Neural progenitor cell (in vitro differentiated cells): ENCODE results near the gene CCDC180. TPM values are rescaled to one million over a fixed set of nuclear protein-coding genes. Genes with fewer than 3 reads are reported as not detected.

Experiments used
- DNase-seq: peaks from one replicate; pipeline ENCODE4 v3.0.0-alpha.2; 2016; ENCODE audit warnings: low spot score
- H2AFZ ChIP-seq: fragments of 200-600 bp; sonication (generic); replicated peaks from 2 replicates; pipeline ENCODE4 v1.6.1; 2016; ENCODE audit warnings: antibody characterized with exemption
- H3F3A ChIP-seq: fragments of 200-600 bp; sonication (generic); 2 replicates; pipeline ENCODE4 v1.6.1; 2016; ENCODE audit warnings: antibody characterized with exemption, low read depth
- H3K27ac ChIP-seq: fragments of 200-600 bp; sonication (generic); 2 replicates; pipeline ENCODE4 v1.5.1; 2016; ENCODE audit warnings: mild to moderate bottlenecking
- H3K27me3 ChIP-seq: fragments of 200-600 bp; sonication (generic); 2 replicates; pipeline ENCODE4 v1.6.1; 2016; ENCODE audit warnings: mild to moderate bottlenecking, moderate library complexity
- H3K36me3 ChIP-seq: fragments of 200-600 bp; sonication (generic); 2 replicates; pipeline ENCODE4 v1.5.1; 2016
- H3K4me1 ChIP-seq: fragments of 200-600 bp; sonication (generic); 2 replicates; pipeline ENCODE4 v1.6.1; 2016; ENCODE audit warnings: mixed run types
- H3K4me2 ChIP-seq: fragments of 200-600 bp; sonication (generic); 2 replicates; pipeline ENCODE4 v1.6.1; 2016
- H3K4me3 ChIP-seq: fragments of 200-600 bp; sonication (generic); 2 replicates; pipeline ENCODE4 v1.5.1; 2016
- H3K79me2 ChIP-seq: fragments of 200-600 bp; sonication (generic); 2 replicates; pipeline ENCODE4 v1.6.1; 2016; ENCODE audit warnings: low read depth
- H3K9ac ChIP-seq: fragments of 200-600 bp; sonication (generic); 2 replicates; pipeline ENCODE4 v1.6.1; 2016
- H3K9me3 ChIP-seq: fragments of 200-600 bp; sonication (generic); 2 replicates; pipeline ENCODE4 v1.5.1; 2016; ENCODE audit warnings: low read depth
- H4K20me1 ChIP-seq: fragments of 200-600 bp; sonication (generic); 2 replicates; pipeline ENCODE4 v1.6.1; 2016; ENCODE audit warnings: low read depth
- H3K27ac Mint-ChIP-seq: 3 replicates; pipeline ENCODE4 v1.8.0; 2021; ENCODE audit warnings: mixed read lengths
- H3K27me3 Mint-ChIP-seq: 2 replicates; pipeline ENCODE4 v1.8.0; 2022; ENCODE audit warnings: low read depth, mild to moderate bottlenecking, inconsistent platforms, moderate library complexity, mixed read lengths; ENCODE audit not compliant: insufficient read depth
- H3K36me3 Mint-ChIP-seq: 3 replicates; pipeline ENCODE4 v1.8.0; 2021; ENCODE audit warnings: mixed read lengths
- H3K4me1 Mint-ChIP-seq: 3 replicates; pipeline ENCODE4 v1.8.0; 2021; ENCODE audit warnings: mixed read lengths
- H3K4me3 Mint-ChIP-seq: 3 replicates; pipeline ENCODE4 v1.8.0; 2021; ENCODE audit warnings: mild to moderate bottlenecking, moderate library complexity, mixed read lengths
- H3K9me3 Mint-ChIP-seq: 3 replicates; pipeline ENCODE4 v1.8.0; 2020; ENCODE audit warnings: mixed read lengths
- EZH2 ChIP-seq: fragments of 200-600 bp; sonication (generic); IDR thresholded peaks from 2 replicates; pipeline ENCODE4 v1.6.1; 2017; ENCODE audit warnings: antibody characterized with exemption, mild to moderate bottlenecking, moderate library complexity
- EZH2phosphoT487 ChIP-seq: fragments of 200-600 bp; sonication (generic); IDR thresholded peaks from 2 replicates; pipeline ENCODE4 v1.6.1; 2017; ENCODE audit warnings: antibody characterized with exemption
- total RNA-seq: library from RNA; depleted of rRNA; stranded (reverse); fragments of >200 nt; gene quantifications from 2 replicates; pipeline ENCODE4 v1.2.3, GENCODE V29; 2015; ENCODE audit warnings: low replicate concordance
- TF ChIP-seq, protein P1 (sequence below): fragments of 200-600 bp; sonication (generic); IDR thresholded peaks from 2 replicates; pipeline ENCODE4 v1.5.1; 2017; ENCODE audit warnings: antibody characterized with exemption, mild to moderate bottlenecking

The CCDC180 gene
- total RNA-seq, 1 donor from 2014 or later: 2.9 TPM

DNA sequence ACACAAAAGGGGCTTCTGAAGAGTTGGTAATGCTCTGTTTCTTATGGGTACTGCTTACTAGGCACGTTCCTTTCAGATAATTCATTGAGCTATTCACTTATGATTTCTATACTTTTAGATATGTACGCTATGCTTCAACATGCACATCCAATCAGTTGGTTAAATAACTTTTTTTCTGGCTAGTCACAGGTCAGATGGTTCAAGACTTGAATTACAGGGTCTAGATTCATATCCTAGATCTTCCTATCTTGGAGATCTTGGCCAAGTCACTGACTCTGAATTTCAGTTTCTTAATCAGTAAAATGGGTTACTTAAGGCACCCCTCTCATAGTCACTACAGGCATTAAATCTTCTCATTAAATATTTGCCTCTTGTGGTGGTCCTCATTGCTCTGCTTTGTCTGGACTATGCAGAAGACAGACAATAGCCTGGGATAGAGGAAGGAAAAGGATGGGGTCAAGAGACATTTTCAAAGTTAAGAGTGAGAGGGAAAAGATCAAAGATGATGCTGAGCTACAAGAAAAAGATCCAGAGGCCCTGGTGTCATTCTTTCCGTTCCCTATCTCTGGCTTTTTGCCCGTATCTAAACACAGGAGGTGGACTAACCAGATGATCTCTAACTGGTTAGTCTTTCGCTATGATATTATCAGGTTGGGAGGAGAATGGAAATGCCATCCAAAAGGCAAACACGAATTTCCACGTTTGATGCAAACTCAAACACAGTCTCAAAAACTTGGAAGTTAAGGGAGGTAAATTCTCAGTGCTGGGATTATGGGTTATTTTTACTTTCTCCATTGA is 1.8 kb upstream of the CCDC180 start:
- no peaks in the 10 kb centered on the region for H3K27me3 Mint-ChIP-seq
- no peak overlapping the region for H3K9ac ChIP-seq
- H3K4me1 ChIP-seq: peaks cover 5% of the 10 kb centered on the region
- H3K36me3 Mint-ChIP-seq: peaks cover 5% of the 10 kb centered on the region
- no peak for TF ChIP-seq EZH2phosphoT487
- TF ChIP-seq, protein P1, sequence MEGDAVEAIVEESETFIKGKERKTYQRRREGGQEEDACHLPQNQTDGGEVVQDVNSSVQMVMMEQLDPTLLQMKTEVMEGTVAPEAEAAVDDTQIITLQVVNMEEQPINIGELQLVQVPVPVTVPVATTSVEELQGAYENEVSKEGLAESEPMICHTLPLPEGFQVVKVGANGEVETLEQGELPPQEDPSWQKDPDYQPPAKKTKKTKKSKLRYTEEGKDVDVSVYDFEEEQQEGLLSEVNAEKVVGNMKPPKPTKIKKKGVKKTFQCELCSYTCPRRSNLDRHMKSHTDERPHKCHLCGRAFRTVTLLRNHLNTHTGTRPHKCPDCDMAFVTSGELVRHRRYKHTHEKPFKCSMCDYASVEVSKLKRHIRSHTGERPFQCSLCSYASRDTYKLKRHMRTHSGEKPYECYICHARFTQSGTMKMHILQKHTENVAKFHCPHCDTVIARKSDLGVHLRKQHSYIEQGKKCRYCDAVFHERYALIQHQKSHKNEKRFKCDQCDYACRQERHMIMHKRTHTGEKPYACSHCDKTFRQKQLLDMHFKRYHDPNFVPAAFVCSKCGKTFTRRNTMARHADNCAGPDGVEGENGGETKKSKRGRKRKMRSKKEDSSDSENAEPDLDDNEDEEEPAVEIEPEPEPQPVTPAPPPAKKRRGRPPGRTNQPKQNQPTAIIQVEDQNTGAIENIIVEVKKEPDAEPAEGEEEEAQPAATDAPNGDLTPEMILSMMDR: no peak
- no peak for TF ChIP-seq EZH2
- peaks cover 14% of the 10 kb centered on the region for H3K9me3 Mint-ChIP-seq
- no peak overlapping the region for H3K4me3 ChIP-seq
- no peaks in the 10 kb centered on the region for H3K27me3 ChIP-seq
- DNase-seq: no peak
- no peak overlapping the region for H3K27ac ChIP-seq
- no peaks in the 10 kb centered on the region for H4K20me1 ChIP-seq
- peaks cover 12% of the 10 kb centered on the region for H3K4me1 Mint-ChIP-seq
- no peaks in the 10 kb centered on the region for H3K36me3 ChIP-seq
- H3K27ac Mint-ChIP-seq: no peak overlapping the region
- no peaks in the 10 kb centered on the region for H3K9me3 ChIP-seq
- H3K4me3 Mint-ChIP-seq: no peak overlapping the region
- H3K4me2 ChIP-seq: no peak overlapping the region
- no peak overlapping the region for H2AFZ ChIP-seq
- H3K79me2 ChIP-seq: no peaks in the 10 kb centered on the region
- H3F3A ChIP-seq: no peaks in the 10 kb centered on the region

- H3K4me3 ChIP-seq: no peak overlapping the region
Measured at GRCh38 chr9:97307091-97307490, 368 bp upstream of the CCDC180 start.

GRCh38 chr9:97309260-97309659 is 1.8 kb downstream of the CCDC180 start:
- no peak overlapping the region for H3K27ac Mint-ChIP-seq
- DNase-seq: no peak

More at GRCh38 chr9:97307091-97307490, 368 bp upstream of the CCDC180 start:
- no peaks in the 10 kb centered on the region for H4K20me1 ChIP-seq
- no peak overlapping the region for H3K9ac ChIP-seq
- H3K4me1 ChIP-seq: peaks cover 5% of the 10 kb centered on the region
- H3K36me3 ChIP-seq: no peaks in the 10 kb centered on the region
- peaks cover 2% of the 10 kb centered on the region for H3K36me3 Mint-ChIP-seq
- no peak overlapping the region for H3K27ac ChIP-seq
- no peak overlapping the region for H3K27ac Mint-ChIP-seq
- peak; percentile 97 for DNase-seq
- H2AFZ ChIP-seq: no peak overlapping the region
- peaks cover 4% of the 10 kb centered on the region for H3K9me3 Mint-ChIP-seq
- TF ChIP-seq EZH2: no peak
- TF ChIP-seq, protein P1: peak; percentile 55
- H3K27me3 ChIP-seq: no peaks in the 10 kb centered on the region
- H3K27me3 Mint-ChIP-seq: no peaks in the 10 kb centered on the region
- no peak overlapping the region for H3K4me3 Mint-ChIP-seq
- peak overlapping the region; percentile 68 for H3K4me2 ChIP-seq
- H3K9me3 ChIP-seq: no peaks in the 10 kb centered on the region
- no peaks in the 10 kb centered on the region for H3K79me2 ChIP-seq
- H3F3A ChIP-seq: no peaks in the 10 kb centered on the region
- H3K4me1 Mint-ChIP-seq: peaks cover 12% of the 10 kb centered on the region

More at GRCh38 chr9:97309260-97309659, 1.8 kb downstream of the CCDC180 start:
- H3K4me2 ChIP-seq: no peak overlapping the region
- Mint-ChIP-seq H3K4me1 (peaks cover 12% of the 10 kb centered on the region), H3K9me3 (peaks cover 2% of the 10 kb centered on the region), H3K36me3 (peaks cover 7% of the 10 kb centered on the region), H3K4me3 (no peak overlapping the region), H3K27me3 (no peaks in the 10 kb centered on the region)
- peaks cover 5% of the 10 kb centered on the region for H3K4me1 ChIP-seq
- no peaks in the 10 kb centered on the region for H4K20me1 ChIP-seq
- H3K36me3 ChIP-seq: no peaks in the 10 kb centered on the region
- H3F3A ChIP-seq: no peaks in the 10 kb centered on the region
- H3K27me3 ChIP-seq: no peaks in the 10 kb centered on the region
- no peaks in the 10 kb centered on the region for H3K79me2 ChIP-seq
- H3K4me3 ChIP-seq: no peak overlapping the region
- no peaks in the 10 kb centered on the region for H3K9me3 ChIP-seq
- H3K27ac ChIP-seq: no peak overlapping the region
- no peak overlapping the region for H3K9ac ChIP-seq
- TF ChIP-seq EZH2 (no peak), EZH2phosphoT487 (no peak)
- TF ChIP-seq, protein P1: no peak
- H2AFZ ChIP-seq: no peak overlapping the region
